Raji (cell line): ENCODE data around the gene ACVR2B.

Experiments
- POLR2A ChIP-seq: IDR thresholded peaks from 2 replicates; pipeline ENCODE4 v1.6.1; 2011; ENCODE audit warnings: low read depth, low read length, control low read depth; ENCODE audit not compliant: insufficient read depth

Gene ACVR2B

GRCh38 chr3:38510631-38511030 lies 56.9 kb downstream of the ACVR2B start:
- TF ChIP-seq POLR2A = no peak

GRCh38 chr3:38511546-38511945 lies 57.9 kb downstream of the ACVR2B start:
- TF ChIP-seq POLR2A = no peak

GRCh38 chr3:38515367-38515766 lies 61.7 kb downstream of the ACVR2B start:
- no peak for TF ChIP-seq POLR2A

- no peak for TF ChIP-seq POLR2A
Measured at GRCh38 chr3:38516669-38517068, 63.0 kb downstream of the ACVR2B start.

GRCh38 chr3:38519000-38519399 lies 65.3 kb downstream of the ACVR2B start:
- no peak for TF ChIP-seq POLR2A

- TF ChIP-seq POLR2A = no peak
Measured at GRCh38 chr3:38519651-38520050, 66.0 kb downstream of the ACVR2B start.

- TF ChIP-seq POLR2A = no peak
Measured at GRCh38 chr3:38521391-38521987, 67.8 kb downstream of the ACVR2B start.

GRCh38 chr3:38522002-38522401 lies 68.3 kb downstream of the ACVR2B start:
- no peak for TF ChIP-seq POLR2A

- no peak for TF ChIP-seq POLR2A
Measured at GRCh38 chr3:38524141-38524739, 70.5 kb downstream of the ACVR2B start.

- no peak for TF ChIP-seq POLR2A
Measured at GRCh38 chr3:38526792-38527191, 73.1 kb downstream of the ACVR2B start.

GRCh38 chr3:38528457-38528856 lies 74.8 kb downstream of the ACVR2B start:
- no peak for TF ChIP-seq POLR2A

GRCh38 chr3:38532529-38532928 lies 78.8 kb downstream of the ACVR2B start:
- TF ChIP-seq POLR2A = no peak

GRCh38 chr3:38533285-38533976 lies 79.7 kb downstream of the ACVR2B start:
- TF ChIP-seq POLR2A = no peak

GRCh38 chr3:38534180-38534579 lies 80.5 kb downstream of the ACVR2B start:
- no peak for TF ChIP-seq POLR2A

- no peak for TF ChIP-seq POLR2A
Measured at GRCh38 chr3:38534604-38535003, 80.9 kb downstream of the ACVR2B start.

GRCh38 chr3:38536671-38537070 lies 83.0 kb downstream of the ACVR2B start:
- TF ChIP-seq POLR2A = no peak
